ENCODE data around the gene LASP1NB.

The LASP1NB gene

DNA sequence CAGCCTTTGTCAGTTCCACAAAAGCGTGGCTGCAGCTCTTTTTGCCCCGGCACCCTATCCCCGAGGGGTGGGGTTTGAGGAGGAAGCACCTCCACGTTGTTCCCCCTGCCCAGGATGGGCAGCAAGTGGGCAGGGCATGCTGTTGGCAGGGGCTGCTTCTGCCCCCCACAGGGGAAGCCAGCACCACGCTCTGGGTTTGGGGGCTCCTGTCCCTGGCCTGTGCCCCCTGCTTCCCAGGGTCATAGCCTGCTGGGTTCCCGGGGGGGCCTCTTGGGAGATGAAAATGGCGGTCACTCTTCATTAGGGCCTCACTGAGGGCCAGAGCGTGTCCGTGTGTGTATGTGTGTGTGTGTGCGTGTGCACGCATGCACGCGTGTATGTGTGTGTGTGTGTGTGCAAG lies 32.8 kb upstream of the LASP1NB start:
- no peak overlapping the region for H2BK15ac ChIP-seq (ENCODE audit: low read depth, low read length)
- peaks cover 78% of the 10 kb centered on the region for H3K36me3 ChIP-seq (ENCODE audit: control insufficient read depth, insufficient read depth, low read length)
- no peaks in the 10 kb centered on the region for H3K9me3 ChIP-seq (ENCODE audit: control insufficient read depth, insufficient read depth, low read length)
- intact Hi-C loops (cut with micrococcal nuclease) (no loop called here), in situ Hi-C loops (cut with MboI; ENCODE audit: low sequenced_read_pairs) (no loop called here), dilution Hi-C loops (cut with HindIII; ENCODE audit: low sequenced_read_pairs, unreplicated experiment) (no loop called here)
- no peaks in the 10 kb centered on the region for H3K27me3 ChIP-seq (ENCODE audit: control insufficient read depth, insufficient read depth, low read length)
- POLR2A ChIA-PET (ENCODE audit: unreplicated experiment), result no interaction called here
- H3K14ac ChIP-seq (replicated peaks; ENCODE audit: low read depth, low read length), result no peak overlapping the region
- peaks cover 21% of the 10 kb centered on the region for H3K9me1 ChIP-seq (ENCODE audit: insufficient read depth, low read length)
- no peak overlapping the region for H3K4ac ChIP-seq (ENCODE audit: low read depth, low read length)
- no peak overlapping the region for H3K18ac ChIP-seq (ENCODE audit: low read depth, low read length)
- H4K91ac ChIP-seq (ENCODE audit: insufficient read depth, low read depth, low read length), result no peak overlapping the region
- H2AK5ac ChIP-seq (ENCODE audit: low read depth, low read length), result no peak overlapping the region
- H2AFZ ChIP-seq (replicated peaks; ENCODE audit: low read length, poor library complexity), result no peak overlapping the region
- no peak overlapping the region for H2AK9ac ChIP-seq (replicated peaks; ENCODE audit: low read depth, low read length, poor library complexity)
- H3K79me1 ChIP-seq (ENCODE audit: low read depth in 1 of 2, low read length in 2 of 2), result peaks cover 45 to 95% of the 10 kb centered on the region in 2 experiments
- 90% methylated on average over 2 of the region's 13 CpGs; no CpG with 5 or more reads in 1 of the 2 experiments for WGBS, 2 experiments (ENCODE audit: extremely low coverage in 2 of 2, insufficient read length in 1 of 2)
- CTCF ChIA-PET, result no interaction called here
- H2BK5ac ChIP-seq (ENCODE audit: low read depth, low read length, poor library complexity, severe bottlenecking), result no peak overlapping the region
- no peak overlapping the region for H3K27ac ChIP-seq (ENCODE audit: insufficient read depth, low read length)
- no peak overlapping the region for H3K56ac ChIP-seq (ENCODE audit: extremely low read depth, insufficient read depth, low read length)
- no peak overlapping the region for H2BK120ac ChIP-seq (ENCODE audit: low read depth, low read length)
- H4K20me1 ChIP-seq (ENCODE audit: insufficient read depth, low read length), result peaks cover 99% of the 10 kb centered on the region
- H3K4me2 ChIP-seq (ENCODE audit: low read depth, low read length), result no peak overlapping the region
- no peak overlapping the region for H3K9ac ChIP-seq (ENCODE audit: low read depth, low read length)
- BruUV-seq (replicated peaks), result no TSS peak
- no peak overlapping the region for H4K5ac ChIP-seq (ENCODE audit: low read depth, low read length)
- DNase-seq (no peak), ATAC-seq (ENCODE audit: low read depth) (no peak)
- no peak overlapping the region for H4K8ac ChIP-seq (ENCODE audit: low read depth in 2 of 2, low read length in 2 of 2)
- peaks cover 16% of the 10 kb centered on the region for H3K4me1 ChIP-seq (ENCODE audit: control insufficient read depth, insufficient read depth, low read length)
- TF ChIP-seq NFE2L2 (IDR thresholded peaks at IDR 0.05; ENCODE audit: low read depth, low read length) (no peak), RCOR1 (IDR thresholded peaks at IDR 0.05; ENCODE audit: insufficient replicate concordance, low read length) (no peak), MXI1 (IDR thresholded peaks at IDR 0.05; ENCODE audit: borderline replicate concordance, low read depth, low read length) (no peak), CHD1 (IDR thresholded peaks at IDR 0.05; ENCODE audit: low read depth, low read length) (no peak), RAD21 (IDR thresholded peaks at IDR 0.05; ENCODE audit: low read length) (no peak), POLR2A (IDR thresholded peaks at IDR 0.05; ENCODE audit: low read depth, low read length) (no peak), RFX5 (IDR thresholded peaks at IDR 0.05; ENCODE audit: low read depth, low read length) (no peak), SMC3 (IDR thresholded peaks at IDR 0.05; ENCODE audit: low read depth, low read length) (no peak)
- TF ChIP-seq, protein P1, sequence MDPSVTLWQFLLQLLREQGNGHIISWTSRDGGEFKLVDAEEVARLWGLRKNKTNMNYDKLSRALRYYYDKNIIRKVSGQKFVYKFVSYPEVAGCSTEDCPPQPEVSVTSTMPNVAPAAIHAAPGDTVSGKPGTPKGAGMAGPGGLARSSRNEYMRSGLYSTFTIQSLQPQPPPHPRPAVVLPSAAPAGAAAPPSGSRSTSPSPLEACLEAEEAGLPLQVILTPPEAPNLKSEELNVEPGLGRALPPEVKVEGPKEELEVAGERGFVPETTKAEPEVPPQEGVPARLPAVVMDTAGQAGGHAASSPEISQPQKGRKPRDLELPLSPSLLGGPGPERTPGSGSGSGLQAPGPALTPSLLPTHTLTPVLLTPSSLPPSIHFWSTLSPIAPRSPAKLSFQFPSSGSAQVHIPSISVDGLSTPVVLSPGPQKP (IDR thresholded peaks at IDR 0.05; ENCODE audit: borderline replicate concordance, low read depth, low read length), result no peak
- TF ChIP-seq, protein P2, sequence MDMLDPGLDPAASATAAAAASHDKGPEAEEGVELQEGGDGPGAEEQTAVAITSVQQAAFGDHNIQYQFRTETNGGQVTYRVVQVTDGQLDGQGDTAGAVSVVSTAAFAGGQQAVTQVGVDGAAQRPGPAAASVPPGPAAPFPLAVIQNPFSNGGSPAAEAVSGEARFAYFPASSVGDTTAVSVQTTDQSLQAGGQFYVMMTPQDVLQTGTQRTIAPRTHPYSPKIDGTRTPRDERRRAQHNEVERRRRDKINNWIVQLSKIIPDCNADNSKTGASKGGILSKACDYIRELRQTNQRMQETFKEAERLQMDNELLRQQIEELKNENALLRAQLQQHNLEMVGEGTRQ (IDR thresholded peaks at IDR 0.05; ENCODE audit: low read depth, low read length), result no peak
- H3K23ac ChIP-seq (ENCODE audit: low read depth, low read length), result no peak overlapping the region
- H3K4me3 ChIP-seq (ENCODE audit: insufficient read depth, low read depth, low read length), result no peak overlapping the region
- no peak overlapping the region for H2BK20ac ChIP-seq (ENCODE audit: low read depth, low read length)

Data from IMR-90 (cell line).